ENCODE results near the gene BEGAIN.

The BEGAIN gene

GRCh38 chr14:100503251-100503650, 84.0 kb downstream of the BEGAIN start:
- no peak for DNase-seq

DNA sequence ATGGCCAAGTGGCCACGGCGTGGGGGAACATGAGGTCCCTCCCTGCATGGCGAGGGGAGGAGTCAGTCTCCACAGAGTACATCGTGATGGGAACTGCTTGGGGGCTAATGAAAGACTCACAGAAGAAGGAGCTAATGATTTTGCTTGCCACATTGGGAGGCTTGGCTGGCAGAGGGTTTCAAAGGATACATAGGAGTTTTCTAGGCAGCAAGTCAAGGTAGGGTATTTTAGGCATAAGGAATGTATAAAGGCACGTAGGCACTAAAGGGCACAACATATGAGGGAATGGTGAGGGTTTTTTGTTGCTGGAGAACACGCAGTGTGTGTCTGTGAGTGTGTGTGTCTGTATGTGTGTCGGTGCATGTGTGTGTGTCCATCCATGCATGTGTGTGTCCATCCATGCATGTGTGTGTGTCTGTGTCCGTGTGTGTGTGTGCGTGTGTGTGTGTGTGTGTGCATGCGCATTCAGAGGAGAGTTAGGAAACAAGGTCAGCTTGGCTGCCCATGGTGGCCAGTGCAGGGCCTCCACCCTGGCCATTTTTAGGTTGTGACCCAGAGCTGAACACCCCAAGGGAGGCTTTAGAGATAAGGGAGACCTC, 84.5 kb downstream of the BEGAIN start:
- no peak for DNase-seq

DNA sequence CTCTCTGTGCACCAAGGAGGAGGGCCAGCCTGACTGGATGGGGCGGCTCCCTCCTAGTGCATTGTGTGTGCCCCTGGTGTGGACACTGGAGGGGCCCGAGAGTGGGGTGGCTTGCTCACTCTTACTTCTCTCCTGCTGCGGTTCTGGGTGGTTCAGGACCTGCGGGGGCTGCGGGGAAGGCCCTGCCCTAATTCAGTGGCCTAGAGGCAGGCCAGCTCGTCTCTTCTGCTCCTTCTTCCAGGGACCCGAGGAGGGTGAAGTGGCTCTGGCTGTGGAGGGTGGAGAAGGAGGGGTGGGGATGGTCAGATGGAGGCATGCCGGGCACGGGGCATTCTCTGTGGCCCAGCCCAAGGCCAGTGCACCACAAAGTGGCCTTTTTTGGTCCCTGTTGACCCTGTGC, 87.1 kb downstream of the BEGAIN start:
- no peak for DNase-seq

DNA sequence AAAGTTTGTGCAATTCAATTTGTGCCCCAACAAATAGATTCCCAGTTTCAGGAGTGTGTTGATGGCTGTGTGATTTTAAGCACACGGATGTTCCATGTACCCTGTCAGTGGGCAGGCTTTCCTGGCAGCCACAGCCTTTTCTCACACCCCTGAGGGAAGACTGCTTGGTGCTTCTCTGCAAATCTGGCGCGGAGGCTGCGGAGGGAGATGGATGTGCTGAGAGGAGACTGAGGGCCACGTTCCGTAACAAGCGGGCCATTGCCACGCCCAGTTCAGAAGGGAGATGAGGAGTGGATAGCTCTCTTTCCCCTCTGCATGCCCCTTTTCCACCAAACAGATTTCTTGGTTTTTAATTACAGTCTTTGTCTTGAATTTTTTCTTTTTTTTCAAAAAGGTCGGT, 89.1 kb downstream of the BEGAIN start:
- no peak for DNase-seq

- no peak for DNase-seq
These were observed 91.3 kb downstream of the BEGAIN start for GRCh38 chr14:100495917-100496316.

DNA sequence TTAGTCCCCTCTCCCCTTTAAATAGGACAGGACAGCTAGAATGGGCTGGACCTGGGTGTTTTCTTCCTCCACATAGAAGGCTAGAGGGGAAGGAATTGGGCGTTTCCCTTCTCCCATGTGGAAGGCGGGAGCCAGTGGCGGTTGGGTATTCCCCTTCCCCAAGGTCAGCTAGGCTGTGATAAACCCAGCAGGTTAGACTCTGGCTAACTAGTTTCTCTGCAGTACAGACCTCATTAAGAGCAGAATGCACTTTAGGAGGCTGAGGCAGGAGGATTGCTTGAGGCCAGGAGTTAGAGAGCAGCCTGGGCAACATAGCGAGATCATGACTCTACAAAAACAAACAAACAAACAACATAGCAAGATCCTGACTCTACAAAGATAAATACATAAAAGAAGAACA, 92.6 kb downstream of the BEGAIN start:
- no peak for DNase-seq

DNA sequence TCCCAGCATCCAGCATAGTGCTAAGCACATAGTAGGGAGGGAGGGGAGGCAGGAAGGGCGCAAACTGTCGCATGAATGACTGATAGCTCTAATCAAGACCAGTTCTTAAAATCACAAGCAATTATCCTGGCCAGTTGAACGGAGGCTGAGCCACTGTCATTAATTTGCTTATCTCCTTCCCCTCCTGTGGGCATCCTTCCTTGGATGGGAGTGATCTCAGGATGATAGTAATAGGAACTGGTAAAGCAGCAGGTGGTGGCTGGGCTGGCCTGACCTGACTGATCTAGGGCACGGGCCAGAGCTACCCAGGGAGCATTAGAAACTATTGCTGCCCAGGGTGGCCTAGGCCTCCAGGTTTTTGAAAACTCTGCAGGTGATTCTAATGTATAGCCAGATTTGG, 97.0 kb downstream of the BEGAIN start:
- no peak for DNase-seq

DNA sequence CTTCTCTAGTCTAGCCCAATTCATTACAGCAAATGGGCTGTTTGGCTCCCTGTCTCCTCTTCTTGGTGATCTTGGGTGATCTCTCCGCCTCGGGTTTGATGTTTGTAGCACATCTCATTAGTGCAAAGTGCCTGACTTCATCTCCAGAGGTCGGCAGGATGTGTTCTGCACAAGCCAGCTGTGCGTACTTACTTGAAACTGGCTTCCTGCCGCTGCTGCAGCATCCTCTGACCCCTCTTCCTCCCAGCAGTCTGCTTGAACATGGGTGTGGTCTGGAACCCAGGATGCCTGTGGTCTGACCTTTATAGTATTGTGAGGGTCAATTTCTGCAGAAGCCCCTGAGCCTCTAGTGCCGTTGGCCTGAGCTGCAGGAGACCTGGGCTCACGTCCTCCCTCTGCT, 99.2 kb downstream of the BEGAIN start:
- no peak for DNase-seq

- no peak for DNase-seq
These were observed 99.9 kb downstream of the BEGAIN start for GRCh38 chr14:100487304-100487703.
